IMR-90 (cell line): ENCODE results near the gene KIF21A. TPM values are rescaled to one million over a fixed set of nuclear protein-coding genes. Genes with fewer than 3 reads are reported as not detected.

ENCODE experiments used
- ATAC-seq: fragments of 200-7000 bp; cut with Tn5 transposase; 2 replicates; pipeline ENCODE4 v1.9.1; 2020; ENCODE audit warnings: low read depth, mild to moderate bottlenecking, moderate library complexity
- BruUV-seq: library from RNA; stranded (reverse); fragments of 400-500 nt; replicated peaks from 2 replicates; lab custom pipeline; 2021; lab: Mats Ljungman, UMichigan
- CTCF ChIA-PET: fragments of 300-600 bp; formaldehyde crosslinking; extraction: SDS; loops from one replicate; lab custom pipeline; 2021; ENCODE audit warnings: antibody characterized with exemption; lab: Yijun Ruan, JAX
- POLR2A ChIA-PET: fragments of 300-600 bp; sonication (Branson Sonifier 250); formaldehyde crosslinking; loops from one replicate; lab custom pipeline; 2022; ENCODE audit warnings: antibody characterized with exemption; ENCODE audit not compliant: unreplicated experiment; lab: Charles Lee
- DNase-seq: peaks from one replicate; pipeline ENCODE4 v3.0.0; 2013
- H2AFZ ChIP-seq: replicated peaks from 2 replicates; pipeline ENCODE3; 2013; ENCODE audit warnings: low read length, mild to moderate bottlenecking; ENCODE audit not compliant: poor library complexity
- H2AK5ac ChIP-seq: 2 replicates; pipeline ENCODE4 v1.6.1; 2013; ENCODE audit warnings: low read depth, low read length, inconsistent platforms
- H2AK9ac ChIP-seq: replicated peaks from 2 replicates; pipeline ENCODE3; 2013; ENCODE audit warnings: mild to moderate bottlenecking, low read depth, low read length, moderate library complexity; ENCODE audit not compliant: poor library complexity
- H2BK120ac ChIP-seq: 2 replicates; pipeline ENCODE4 v1.6.1; 2013; ENCODE audit warnings: low read depth, low read length, inconsistent platforms
- H2BK15ac ChIP-seq: 3 replicates; pipeline ENCODE4 v1.6.1; 2013; ENCODE audit warnings: low read depth, low read length, inconsistent platforms
- H2BK20ac ChIP-seq: 2 replicates; pipeline ENCODE4 v1.6.1; 2013; ENCODE audit warnings: low read depth, mild to moderate bottlenecking, inconsistent platforms, low read length, moderate library complexity
- H2BK5ac ChIP-seq: 2 replicates; pipeline ENCODE4 v1.6.1; 2013; ENCODE audit warnings: mild to moderate bottlenecking, low read depth, low read length, inconsistent platforms; ENCODE audit not compliant: poor library complexity, severe bottlenecking
- H3K14ac ChIP-seq: replicated peaks from 2 replicates; pipeline ENCODE4 v1.6.1; 2013; ENCODE audit warnings: low read depth, low read length, inconsistent platforms
- H3K18ac ChIP-seq: 2 replicates; pipeline ENCODE4 v1.6.1; 2013; ENCODE audit warnings: low read depth, low read length, control low read depth
- H3K23ac ChIP-seq: 2 replicates; pipeline ENCODE4 v1.6.1; 2013; ENCODE audit warnings: low read depth, low read length, inconsistent platforms
- H3K27ac ChIP-seq: 2 replicates; pipeline ENCODE4 v1.5.1; 2013; ENCODE audit warnings: mild to moderate bottlenecking, control low read depth, low read length; ENCODE audit not compliant: insufficient read depth
- H3K27me3 ChIP-seq: 2 replicates; pipeline ENCODE4 v1.6.1; 2013; ENCODE audit warnings: low read length; ENCODE audit not compliant: control insufficient read depth, insufficient read depth
- H3K36me3 ChIP-seq: 2 replicates; pipeline ENCODE4 v1.6.1; 2013; ENCODE audit warnings: low read length, mixed read lengths; ENCODE audit not compliant: control insufficient read depth, insufficient read depth
- H3K4ac ChIP-seq: 2 replicates; pipeline ENCODE4 v1.6.1; 2013; ENCODE audit warnings: low read depth, low read length, inconsistent platforms
- H3K4me1 ChIP-seq: 2 replicates; pipeline ENCODE4 v1.6.1; 2013; ENCODE audit warnings: low read length, mixed read lengths; ENCODE audit not compliant: control insufficient read depth, insufficient read depth
- H3K4me2 ChIP-seq: 2 replicates; pipeline ENCODE4 v1.6.1; 2013; ENCODE audit warnings: low read depth, mild to moderate bottlenecking, control low read depth, low read length, moderate library complexity
- H3K4me3 ChIP-seq: 2 replicates; pipeline ENCODE4 v1.5.1; 2013; ENCODE audit warnings: low read depth, mild to moderate bottlenecking, control low read depth, low read length, moderate library complexity; ENCODE audit not compliant: insufficient read depth
- H3K56ac ChIP-seq: 2 replicates; pipeline ENCODE4 v1.6.1; 2013; ENCODE audit warnings: low read length, inconsistent platforms; ENCODE audit not compliant: insufficient read depth; ENCODE audit errors: extremely low read depth
- H3K79me1 ChIP-seq, 2 experiments: 2 replicates each; pipeline ENCODE4 v1.6.1; 2013; ENCODE audit warnings: low read length in 2 of 2, inconsistent platforms in 1 of 2, low read depth in 1 of 2
- H3K9ac ChIP-seq: 2 replicates; pipeline ENCODE4 v1.6.1; 2013; ENCODE audit warnings: low read depth, low read length, control low read depth
- H3K9me1 ChIP-seq: 2 replicates; pipeline ENCODE4 v1.6.1; 2013; ENCODE audit warnings: low read length, inconsistent platforms; ENCODE audit not compliant: insufficient read depth
- H3K9me3 ChIP-seq: 2 replicates; pipeline ENCODE4 v1.6.1; 2013; ENCODE audit warnings: low read length; ENCODE audit not compliant: control insufficient read depth, insufficient read depth
- H4K20me1 ChIP-seq: 2 replicates; pipeline ENCODE4 v1.6.1; 2013; ENCODE audit warnings: low read length, inconsistent platforms; ENCODE audit not compliant: insufficient read depth
- H4K5ac ChIP-seq: 2 replicates; pipeline ENCODE4 v1.6.1; 2013; ENCODE audit warnings: mild to moderate bottlenecking, low read depth, low read length, control low read depth
- H4K8ac ChIP-seq, 2 experiments: 2 replicates each; pipeline ENCODE4 v1.6.1; 2013; ENCODE audit warnings: low read depth in 2 of 2, low read length in 2 of 2, control low read depth in 1 of 2, inconsistent platforms in 1 of 2
- H4K91ac ChIP-seq: 2 replicates; pipeline ENCODE4 v1.6.1; 2013; ENCODE audit warnings: low read depth, low read length, inconsistent platforms; ENCODE audit not compliant: insufficient read depth
- BHLHE40 ChIP-seq: fragments of 150-350 bp; IDR thresholded peaks from 2 replicates; pipeline ENCODE4 v1.6.1; 2016; ENCODE audit warnings: mild to moderate bottlenecking, low read depth, low read length
- CEBPB ChIP-seq: IDR thresholded peaks from 2 replicates; pipeline ENCODE4 v1.6.1; 2012; ENCODE audit warnings: low read depth, low read length, improper control_type of control experiment
- CHD1 ChIP-seq: IDR thresholded peaks from 2 replicates; pipeline ENCODE4 v1.6.1; 2012; ENCODE audit warnings: low read depth, low read length, improper control_type of control experiment
- CTCF ChIP-seq: conservative IDR thresholded peaks from 2 replicates; pipeline ENCODE4 v1.5.1; 2012; ENCODE audit warnings: mild to moderate bottlenecking, low read depth, low read length, improper control_type of control experiment
- FOS ChIP-seq: fragments of 150-350 bp; IDR thresholded peaks from 2 replicates; pipeline ENCODE4 v1.6.1; 2016; ENCODE audit warnings: low read depth, low read length
- MAFK ChIP-seq: IDR thresholded peaks from 2 replicates; pipeline ENCODE4 v1.6.1; 2012; ENCODE audit warnings: low read depth, low read length, improper control_type of control experiment
- NFE2L2 ChIP-seq: fragments of 150-350 bp; IDR thresholded peaks from 2 replicates; pipeline ENCODE4 v1.6.1; 2016; ENCODE audit warnings: low read depth, mild to moderate bottlenecking, low read length
- POLR2A ChIP-seq: IDR thresholded peaks from 2 replicates; pipeline ENCODE4 v1.6.1; 2012; ENCODE audit warnings: mild to moderate bottlenecking, low read depth, low read length
- RAD21 ChIP-seq: IDR thresholded peaks from 2 replicates; pipeline ENCODE4 v1.6.1; 2012; ENCODE audit warnings: low read length, improper control_type of control experiment
- RCOR1 ChIP-seq: IDR thresholded peaks from 2 replicates; pipeline ENCODE4 v1.6.1; 2012; ENCODE audit warnings: mild to moderate bottlenecking, low read length, improper control_type of control experiment; ENCODE audit not compliant: insufficient replicate concordance
- RFX5 ChIP-seq: IDR thresholded peaks from 2 replicates; pipeline ENCODE4 v1.8.0; 2012; ENCODE audit warnings: low read depth, mild to moderate bottlenecking, low read length, moderate library complexity
- SMC3 ChIP-seq: fragments of 150-350 bp; IDR thresholded peaks from 2 replicates; pipeline ENCODE4 v1.6.1; 2016; ENCODE audit warnings: low read depth, mild to moderate bottlenecking, antibody characterized with exemption, low read length, moderate library complexity
- USF2 ChIP-seq: fragments of 150-350 bp; IDR thresholded peaks from 2 replicates; pipeline ENCODE4 v1.6.1; 2017; ENCODE audit warnings: mild to moderate bottlenecking, antibody characterized with exemption, low read length, low read depth
- WGBS, 2 experiments: methylation state at CpG; one replicate each; pipeline versions ENCODE4 v1.1.5 to v1.1.7; 2013; ENCODE audit warnings: missing lambda C conversion rate in 2 of 2; ENCODE audit not compliant: insufficient read length in 1 of 2; ENCODE audit errors: extremely low coverage in 2 of 2; 5-methylcytosine and 5-hydroxymethylcytosine counted together
- dilution Hi-C: fragments of 300-500 bp; cut with HindIII; formaldehyde crosslinking; loops from one replicate; pipeline ENCODE4 v1.14.3; 2018; ENCODE audit warnings: low sequenced_read_pairs; ENCODE audit not compliant: unreplicated experiment
- in situ Hi-C: fragments of 300-500 bp; cut with MboI; formaldehyde crosslinking; loops from 3 replicates; pipeline ENCODE4 v1.14.3; 2019; ENCODE audit warnings: low sequenced_read_pairs, inconsistent platforms, mixed read lengths
- intact Hi-C: fragments of 100-400 bp; cut with micrococcal nuclease; formaldehyde crosslinking; loops from 2 replicates; pipeline ENCODE4 v1.10.0; 2022
- polyA plus RNA-seq, 3 experiments: library from polyadenylated mRNA; depleted of rRNA; stranded (reverse); fragments of >200 nt; gene quantifications; 2 replicates each; pipeline ENCODE4 v1.2.3, GENCODE V29; 2012; ENCODE audit warnings: low replicate concordance in 1 of 3
- total RNA-seq: library from RNA; depleted of rRNA; stranded (reverse); fragments of >200 nt; gene quantifications from 2 replicates; pipeline ENCODE4 v1.2.3, GENCODE V29; 2012

Gene KIF21A
- total and polyA plus RNA-seq, 2 of the 4 experiments (the other 2 are of a cell fraction), result 0.38 to 1.1 TPM

GRCh38 chr12:39404000-39404399, 38.9 kb downstream of the KIF21A start:
- Histone ChIP-seq H2AK9ac (no peak overlapping the region), H4K20me1 (no peaks in the 10 kb centered on the region), H2BK120ac (no peak overlapping the region), H3K9me1 (no peaks in the 10 kb centered on the region), H3K4me2 (no peak overlapping the region), H3K27ac (no peak overlapping the region), H4K5ac (no peak overlapping the region), H2AFZ (no peak overlapping the region), H3K9me3 (no peaks in the 10 kb centered on the region), H2BK5ac (no peak overlapping the region), H2AK5ac (no peak overlapping the region), H3K56ac (no peak overlapping the region), H3K23ac (no peak overlapping the region), H2BK15ac (no peak overlapping the region), H3K14ac (no peak overlapping the region), H3K4me3 (no peak overlapping the region), H4K91ac (no peak overlapping the region), H3K4me1 (no peaks in the 10 kb centered on the region), H3K4ac (no peak overlapping the region), H3K79me1 (no peaks in the 10 kb centered on the region), H3K9ac (no peak overlapping the region), H4K8ac (no peak overlapping the region), H3K18ac (no peak overlapping the region), H2BK20ac (no peak overlapping the region), H3K36me3 (no peaks in the 10 kb centered on the region), H3K27me3 (no peaks in the 10 kb centered on the region)
- no CpG with 5 or more reads among the region's 1 CpG for WGBS, 2 experiments
- DNase-seq, result no peak
- ChIA-PET POLR2A (no interaction called here), CTCF (no interaction called here)
- ATAC-seq, result no peak
- TF ChIP-seq POLR2A (no peak), CTCF (no peak), NFE2L2 (no peak), USF2 (no peak), CEBPB (no peak), CHD1 (no peak), FOS (no peak), SMC3 (no peak), RFX5 (no peak), RAD21 (no peak), BHLHE40 (no peak), MAFK (no peak), RCOR1 (no peak)
- in situ Hi-C loops (no loop called here), dilution Hi-C loops (no loop called here), intact Hi-C loops (no loop called here)
- no TSS peak for BruUV-seq
